Endothelial cell of umbilical vein (primary cell): ENCODE results near the gene HBEGF.

Experiments
- CTCF ChIP-seq, 2 donors: IDR thresholded peaks; 1 replicate in 1 of 2; 2 replicates in 1 of 2; pipeline ENCODE4 v1.5.1; 2011; ENCODE audit warnings: low read length in 2 of 2, mild to moderate bottlenecking in 2 of 2, moderate library complexity in 2 of 2, control low read depth in 1 of 2, inconsistent platforms in 1 of 2, low read depth in 1 of 2; ENCODE audit not compliant: insufficient read depth in 1 of 2; ENCODE audit errors: extremely low read depth in 1 of 2
- EZH2 ChIP-seq: IDR thresholded peaks from 2 replicates; pipeline ENCODE4 v1.6.1; 2012; ENCODE audit warnings: borderline replicate concordance, low read depth, mild to moderate bottlenecking, moderate library complexity, low read length, inconsistent platforms; ENCODE audit not compliant: severe bottlenecking
- MAX ChIP-seq: IDR thresholded peaks from 2 replicates; pipeline ENCODE4 v1.6.1; 2011; ENCODE audit not compliant: insufficient read depth, insufficient read length
- POLR2A ChIP-seq: IDR thresholded peaks from 2 replicates; pipeline ENCODE4 v1.6.1; 2012; ENCODE audit warnings: low read depth, mild to moderate bottlenecking, control low read depth, low read length
- POLR2AphosphoS5 ChIP-seq: IDR thresholded peaks from 2 replicates; pipeline ENCODE4 v1.6.1; 2012; ENCODE audit warnings: low read depth, mild to moderate bottlenecking, control low read depth, low read length, moderate library complexity; ENCODE audit not compliant: insufficient read depth

DNA sequence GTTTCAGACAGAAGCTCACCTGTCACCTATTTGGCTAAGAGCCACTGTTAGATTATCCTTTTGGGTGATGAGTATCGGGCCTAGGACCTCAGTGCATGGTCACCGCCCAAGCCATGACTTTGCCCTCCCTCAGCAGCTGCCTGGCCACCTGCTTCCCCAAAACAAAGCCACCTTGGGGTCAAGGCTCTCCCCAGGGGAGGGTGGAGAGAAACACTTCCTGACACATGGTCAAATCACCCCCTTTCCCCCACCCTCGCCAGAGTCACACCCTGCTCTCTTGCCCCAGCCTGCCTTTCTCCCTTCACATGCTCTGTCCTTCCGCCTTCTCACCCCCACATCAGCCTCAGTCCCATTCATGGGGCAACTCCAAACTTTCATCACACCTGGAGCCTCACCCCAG is 1.7 kb upstream of the HBEGF start:
- TF ChIP-seq EZH2 (no peak), CTCF (IDR thresholded peaks at IDR 0.05; ENCODE audit: extremely low read depth in 1 of 2, insufficient read depth in 1 of 2, low read depth in 1 of 2, low read length in 2 of 2) (no peak), POLR2A (no peak), MAX (no peak), POLR2AphosphoS5 (no peak)
